Omental fat pad (tissue), 4 donors: ENCODE results near the gene SPSB3. TPM values are rescaled to one million over a fixed set of nuclear protein-coding genes. Genes with fewer than 3 reads are reported as not detected.
"Not testable (repeated sequence)": the region's sequence is repeated elsewhere in the genome, so short reads cannot be mapped to it uniquely, and the experiment has no call there.

ENCODE experiments used
- ATAC-seq: fragments of 150-250 bp; one replicate; pipeline ENCODE4 v1.9.1; 2016; ENCODE audit warnings: mild to moderate bottlenecking, moderate library complexity; ENCODE audit not compliant: low FRiP score
- DNase-seq: peaks from one replicate; pipeline ENCODE4 v3.0.0-alpha.2; 2019; ENCODE audit warnings: low spot score
- CTCF ChIP-seq, 3 donors: fragments of 450-650 bp; IDR thresholded peaks; one replicate each; pipeline ENCODE4 v1.5.1; 2016 to 2017; ENCODE audit warnings: antibody characterized with exemption in 3 of 3, mild to moderate bottlenecking in 3 of 3, moderate library complexity in 2 of 3
- total RNA-seq, 4 donors: library from RNA; depleted of rRNA; stranded (reverse); fragments of >200 nt; gene quantifications; one replicate each; pipeline ENCODE4 v1.1.0, GENCODE V29; 2016

SPSB3 gene
- total RNA-seq, 4 donors from 2014 or later: 39.5 to 88.1 (median 50.7) TPM

GRCh38 chr16:1807626-1808025 lies 25.3 kb upstream of the SPSB3 start:
- ATAC-seq (no peak), DNase-seq (no peak)
- TF ChIP-seq CTCF (IDR thresholded peaks at IDR 0.05): no peak

GRCh38 chr16:1800701-1801100 lies 18.3 kb upstream of the SPSB3 start:
- no peak for ATAC-seq
- TF ChIP-seq CTCF (IDR thresholded peaks at IDR 0.05): no peak

GRCh38 chr16:1799263-1799662 lies 16.9 kb upstream of the SPSB3 start:
- not testable (repeated sequence) for ATAC-seq, DNase-seq

More at GRCh38 chr16:1800701-1801100, 18.3 kb upstream of the SPSB3 start:
- DNase-seq: no peak

GRCh38 chr16:1794908-1795666 lies 12.7 kb upstream of the SPSB3 start:
- DNase-seq: no peak
- ATAC-seq: no peak
- TF ChIP-seq CTCF (IDR thresholded peaks at IDR 0.05): no peak

- TF ChIP-seq CTCF (IDR thresholded peaks at IDR 0.05): no peak
- ATAC-seq (no peak), DNase-seq (no peak)
Measured at GRCh38 chr16:1794221-1794871, 12.0 kb upstream of the SPSB3 start.

GRCh38 chr16:1793578-1794220 lies 11.3 kb upstream of the SPSB3 start, which contains the start of gene IGFALS:
TSS of gene IGFALS (minus strand) at chr16:1793705. CDS start at chr16:1793652, 53 bp downstream.
- ATAC-seq (no peak), DNase-seq (no peak)
- TF ChIP-seq CTCF (IDR thresholded peaks at IDR 0.05): no peak

GRCh38 chr16:1792836-1793577 lies 10.6 kb upstream of the SPSB3 start:
- no peak for TF ChIP-seq CTCF (IDR thresholded peaks at IDR 0.05)
- DNase-seq (no peak), ATAC-seq (no peak)
